IPS DF 19.7 (cell line): ENCODE data around the gene WDR82.

Experiments used
- DNase-seq: peaks from one replicate; pipeline ENCODE4 v3.0.0-alpha.2; 2013; ENCODE audit warnings: low read depth, low spot score

Gene WDR82

DNA sequence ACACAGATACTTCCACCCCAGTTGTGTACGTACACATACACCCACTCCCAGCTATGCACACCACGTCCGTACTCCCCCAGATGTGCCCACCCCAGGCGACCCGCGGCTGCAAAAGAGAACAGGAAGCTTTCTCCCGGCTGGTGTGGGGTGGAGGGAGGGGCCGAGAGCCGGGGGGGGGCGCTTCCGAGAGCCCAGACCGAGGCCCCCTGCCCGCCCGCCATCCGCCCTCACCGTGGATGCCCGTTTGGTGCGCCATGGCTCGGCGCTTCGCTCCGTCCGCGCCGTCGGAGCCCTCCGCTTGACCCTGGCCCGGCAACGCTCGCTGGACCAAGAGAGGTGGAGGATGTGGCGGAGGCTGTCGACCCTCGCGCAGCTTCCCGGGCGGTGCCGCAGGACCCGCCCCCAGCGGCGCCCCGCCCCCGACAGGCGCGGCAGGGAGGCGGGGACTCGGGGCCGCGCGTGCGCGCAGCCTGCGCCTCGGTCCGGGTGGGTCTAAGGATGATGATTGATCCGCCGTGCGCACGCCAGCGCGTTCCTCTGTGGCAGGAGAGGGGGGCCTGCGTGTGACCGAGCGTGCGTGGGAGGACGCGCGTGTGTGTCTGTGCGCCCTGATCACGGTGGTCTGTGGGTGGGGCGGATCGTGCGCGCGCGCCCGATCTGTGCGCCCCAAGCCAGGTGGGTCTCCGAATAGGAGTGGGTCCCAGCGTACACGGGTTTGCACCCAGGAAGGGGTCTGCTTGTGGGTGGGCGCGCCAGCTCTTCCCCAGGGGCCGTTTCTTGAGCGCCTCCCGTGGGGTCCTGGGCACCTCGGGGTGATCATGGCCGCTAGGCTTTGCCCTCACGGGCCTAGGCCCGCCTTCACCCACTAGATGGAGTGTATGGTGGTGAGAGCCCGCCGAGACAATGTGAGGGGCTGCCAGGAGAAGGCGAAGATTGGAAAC lies 39.4 kb downstream of the WDR82 start, which contains the start of gene TWF2:
TWF2 (minus strand) TSS at position 398 of the 941 bp plus-strand sequence; CDS start at position 256, 142 bp downstream.
- no peak for DNase-seq

DNA sequence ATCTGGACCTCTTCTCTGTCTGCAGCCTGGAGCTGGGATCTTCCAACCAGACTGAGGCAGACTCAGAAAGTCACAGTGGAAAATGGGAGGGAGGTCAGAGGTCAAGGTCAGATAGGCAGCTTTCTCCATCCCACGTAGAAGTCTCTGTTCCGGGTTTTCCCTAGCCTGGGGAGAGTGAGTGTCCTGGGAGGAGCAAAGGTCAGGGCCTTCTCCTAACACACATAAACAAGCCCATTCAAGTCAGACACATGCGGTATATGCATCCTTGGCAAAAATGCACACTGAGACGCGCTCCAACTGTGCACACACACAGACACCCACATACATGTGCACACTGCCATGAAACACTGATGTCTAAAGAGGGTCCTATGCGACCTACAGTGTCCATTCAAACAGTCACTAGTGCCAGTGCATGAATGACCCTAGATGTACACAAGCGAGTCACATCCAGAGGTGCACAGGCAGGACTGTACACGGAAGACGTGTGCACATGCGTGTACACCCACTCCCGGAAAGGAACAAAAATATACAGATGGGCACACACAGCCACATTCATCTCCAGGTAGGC lies 40.2 kb downstream of the WDR82 start:
- DNase-seq: no peak

DNA sequence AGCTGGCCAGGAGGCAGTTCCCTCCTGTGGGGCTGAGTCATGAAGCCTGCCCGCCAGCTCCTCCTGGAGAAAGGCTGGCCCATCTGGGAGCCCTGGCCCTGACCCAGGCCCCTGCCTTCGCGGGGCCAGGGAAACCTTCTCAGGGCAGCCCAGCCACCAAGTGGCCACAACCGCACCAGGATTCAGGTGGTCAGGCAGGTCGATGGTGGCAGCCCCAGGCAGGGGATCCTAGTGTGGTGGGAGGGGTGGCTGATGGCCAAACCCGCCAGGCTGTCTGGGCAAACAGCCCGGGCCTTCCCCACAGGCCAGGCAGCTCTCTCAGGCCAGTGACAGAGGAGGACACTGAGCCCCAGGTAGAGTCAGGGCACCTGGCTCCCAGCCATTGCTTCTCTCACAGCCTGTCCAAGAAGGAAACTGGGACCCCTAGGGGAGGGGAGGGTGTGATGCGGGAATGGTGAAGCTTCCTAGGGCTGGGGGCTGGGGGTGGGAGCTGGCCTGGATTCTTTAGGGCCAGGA lies 40.7 kb downstream of the WDR82 start:
- DNase-seq: no peak

DNA sequence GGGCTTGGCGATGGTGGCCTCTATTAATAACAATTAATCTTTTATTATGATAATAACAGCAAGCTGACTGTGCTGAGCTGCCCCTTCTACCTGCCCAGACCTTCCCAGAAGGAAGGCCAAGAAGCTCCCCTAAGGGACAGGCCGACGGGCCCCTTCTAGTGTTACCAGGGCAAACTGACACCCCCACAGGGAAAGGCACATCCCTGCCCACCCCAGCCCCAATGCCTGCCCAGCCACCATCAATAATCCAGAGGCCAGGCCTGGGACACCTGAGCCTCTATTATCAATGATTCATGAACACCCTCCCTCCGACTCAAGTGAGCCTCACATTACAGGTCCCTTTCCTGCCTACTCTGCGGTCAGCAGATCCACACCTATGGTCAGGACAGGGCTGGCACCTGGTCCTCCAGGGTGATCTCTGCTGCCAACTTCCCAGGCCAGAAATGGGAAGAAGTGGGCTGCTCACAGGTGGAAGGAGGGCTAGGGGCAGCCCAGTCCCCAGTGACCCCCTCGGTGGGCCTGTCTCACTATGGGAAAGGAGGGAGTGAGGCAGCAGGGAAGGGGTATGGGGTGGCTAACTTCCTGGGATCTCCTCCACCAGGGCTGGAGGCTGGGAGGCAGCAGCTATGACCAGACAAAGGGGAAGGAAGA lies 41.3 kb downstream of the WDR82 start:
- no peak for DNase-seq

DNA sequence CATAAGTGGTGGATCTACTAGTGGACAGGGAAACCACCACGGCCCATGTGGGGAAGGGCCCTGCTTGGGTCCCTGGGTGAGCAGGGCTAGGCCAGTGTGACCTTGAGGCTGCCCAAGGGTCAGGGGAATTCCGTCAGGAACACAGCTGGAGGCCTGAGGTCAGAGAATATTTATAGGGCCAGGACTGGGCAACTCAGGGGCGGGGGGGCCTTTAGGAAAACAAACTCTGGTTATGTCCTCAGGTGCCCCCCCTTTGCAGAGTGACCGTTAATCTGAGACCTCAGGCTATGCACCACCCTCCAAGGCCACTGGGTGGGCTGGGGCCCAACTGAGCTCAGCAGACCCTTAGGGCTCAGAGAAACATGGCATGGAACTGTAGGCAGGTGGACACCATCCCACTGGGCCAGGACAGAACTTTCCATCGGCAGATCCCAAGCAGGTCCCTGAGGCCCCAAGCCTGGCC lies 42.0 kb downstream of the WDR82 start:
- no peak for DNase-seq

DNA sequence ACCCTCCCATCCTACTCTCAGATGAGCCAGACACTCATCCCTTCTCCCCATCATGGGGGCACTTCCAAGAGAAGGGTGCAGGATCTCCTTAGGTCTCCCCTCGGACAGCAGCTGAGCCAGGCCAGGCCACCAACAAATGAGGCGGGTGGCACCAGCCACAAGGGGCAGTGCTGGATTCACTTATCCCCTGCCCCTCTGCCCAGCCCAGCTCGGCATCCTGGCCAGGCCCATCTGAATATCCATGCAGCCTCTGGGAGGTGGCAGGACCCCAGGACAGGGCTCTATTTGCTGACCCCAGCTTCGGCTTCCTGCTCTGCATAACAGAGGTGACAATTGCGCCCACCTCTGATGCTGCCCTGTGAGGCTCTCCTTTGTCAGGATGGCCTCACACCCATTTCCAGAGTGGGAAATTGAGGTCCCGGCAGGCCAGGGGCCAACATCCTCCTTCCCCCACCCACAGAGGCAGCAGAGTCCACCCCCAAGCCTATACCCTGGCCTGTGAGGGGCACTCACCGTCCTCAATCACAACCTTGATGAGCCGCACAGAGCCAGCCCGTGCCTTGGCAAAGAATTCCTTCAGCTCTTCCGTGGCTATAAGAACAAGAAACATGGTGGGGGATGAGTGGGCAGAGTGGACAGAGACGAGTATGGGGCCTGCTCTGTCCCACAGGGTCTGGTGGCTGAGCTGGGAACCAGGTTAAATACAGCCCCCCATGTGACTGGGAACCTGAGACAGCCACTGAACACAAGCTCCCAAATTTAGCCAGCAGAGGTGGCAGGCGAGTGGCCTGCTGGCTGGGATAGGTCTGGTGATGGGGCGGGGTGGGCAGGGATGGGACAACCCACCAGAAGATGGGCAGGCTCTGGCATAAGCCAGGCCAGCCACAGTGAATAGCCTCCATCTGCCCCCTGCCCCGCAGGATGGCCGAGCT lies 43.7 kb downstream of the WDR82 start:
- no peak for DNase-seq

DNA sequence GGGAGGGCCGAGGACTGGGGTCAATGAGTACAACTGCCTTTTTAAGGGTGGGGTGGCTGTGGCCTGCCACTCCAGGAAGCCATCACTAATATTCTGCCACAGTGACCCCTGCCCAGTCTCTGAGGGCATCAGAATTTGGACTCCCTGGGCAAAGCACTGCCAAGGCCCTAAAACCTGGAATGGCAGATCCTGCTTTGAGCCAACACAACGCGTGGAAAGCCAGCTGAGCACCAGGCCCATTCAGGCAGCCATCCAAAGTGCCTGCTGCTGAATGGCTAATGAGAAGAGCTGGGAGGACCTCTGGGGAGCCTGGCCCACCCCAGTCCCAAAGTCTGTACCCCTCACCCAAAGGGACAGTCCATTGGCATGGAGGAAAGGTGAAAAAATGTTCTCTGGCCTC lies 44.5 kb downstream of the WDR82 start:
- DNase-seq: no peak

DNA sequence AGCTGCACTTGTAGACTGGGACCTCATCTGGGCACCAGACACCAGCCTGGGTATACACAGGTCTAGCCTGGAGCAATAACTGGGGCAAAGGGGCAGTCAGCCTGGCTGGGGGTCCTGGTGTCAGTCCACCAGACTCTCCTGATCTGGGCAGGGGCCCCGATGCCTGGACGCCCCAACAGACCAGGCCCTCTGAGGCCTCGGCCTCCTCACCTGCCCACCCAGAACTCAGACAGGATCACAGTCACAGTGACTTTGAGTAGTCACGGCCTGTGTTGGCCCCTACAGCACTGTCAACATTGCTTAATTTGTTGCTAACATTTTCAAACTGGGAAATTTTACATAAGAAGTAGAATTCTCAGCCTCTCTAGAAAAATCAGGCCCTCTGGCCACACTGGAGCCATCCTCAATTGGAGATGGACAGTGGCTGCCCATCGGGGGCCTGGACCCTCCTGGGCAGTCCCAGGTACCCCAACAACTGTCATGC lies 45.3 kb downstream of the WDR82 start:
- DNase-seq: no peak

DNA sequence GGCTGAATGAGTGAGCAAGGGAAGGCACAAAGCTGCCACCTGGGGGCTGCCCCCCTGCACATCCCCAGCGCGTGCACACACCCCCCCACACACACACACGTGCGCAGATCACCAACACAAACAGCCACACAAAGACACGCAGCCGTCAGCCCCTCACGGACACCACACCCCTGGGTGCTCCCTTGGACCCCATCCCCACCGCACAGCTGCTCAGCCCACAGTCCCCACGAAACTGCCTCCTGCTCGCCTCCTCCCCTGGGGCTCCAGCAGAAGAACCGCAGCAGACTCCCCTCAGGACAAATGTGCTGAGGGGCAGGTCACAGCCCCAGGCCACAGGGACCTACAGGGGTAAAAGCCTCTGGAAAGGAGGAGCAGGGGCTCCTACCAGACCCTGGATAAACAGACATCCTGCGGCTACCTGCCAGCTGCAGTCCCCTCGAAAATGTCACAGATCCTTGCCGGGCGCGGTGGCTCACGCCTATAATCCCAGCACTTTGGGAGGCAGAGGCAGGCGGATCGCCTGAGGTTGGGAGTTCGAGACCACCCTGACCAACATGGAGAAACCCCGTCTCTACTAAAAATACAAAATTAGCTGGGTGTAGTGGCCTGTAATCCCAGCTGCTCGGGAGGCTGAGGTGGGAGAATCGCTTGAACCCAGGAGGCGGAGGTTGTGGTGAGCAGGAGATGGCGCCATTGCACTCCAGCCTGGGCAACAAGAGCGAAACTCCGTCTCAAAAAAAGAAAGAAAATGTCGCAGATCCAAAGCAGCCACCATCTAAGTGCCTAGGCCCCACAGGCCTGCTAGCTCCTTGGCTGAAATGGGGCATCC lies 46.0 kb downstream of the WDR82 start:
- DNase-seq: no peak

DNA sequence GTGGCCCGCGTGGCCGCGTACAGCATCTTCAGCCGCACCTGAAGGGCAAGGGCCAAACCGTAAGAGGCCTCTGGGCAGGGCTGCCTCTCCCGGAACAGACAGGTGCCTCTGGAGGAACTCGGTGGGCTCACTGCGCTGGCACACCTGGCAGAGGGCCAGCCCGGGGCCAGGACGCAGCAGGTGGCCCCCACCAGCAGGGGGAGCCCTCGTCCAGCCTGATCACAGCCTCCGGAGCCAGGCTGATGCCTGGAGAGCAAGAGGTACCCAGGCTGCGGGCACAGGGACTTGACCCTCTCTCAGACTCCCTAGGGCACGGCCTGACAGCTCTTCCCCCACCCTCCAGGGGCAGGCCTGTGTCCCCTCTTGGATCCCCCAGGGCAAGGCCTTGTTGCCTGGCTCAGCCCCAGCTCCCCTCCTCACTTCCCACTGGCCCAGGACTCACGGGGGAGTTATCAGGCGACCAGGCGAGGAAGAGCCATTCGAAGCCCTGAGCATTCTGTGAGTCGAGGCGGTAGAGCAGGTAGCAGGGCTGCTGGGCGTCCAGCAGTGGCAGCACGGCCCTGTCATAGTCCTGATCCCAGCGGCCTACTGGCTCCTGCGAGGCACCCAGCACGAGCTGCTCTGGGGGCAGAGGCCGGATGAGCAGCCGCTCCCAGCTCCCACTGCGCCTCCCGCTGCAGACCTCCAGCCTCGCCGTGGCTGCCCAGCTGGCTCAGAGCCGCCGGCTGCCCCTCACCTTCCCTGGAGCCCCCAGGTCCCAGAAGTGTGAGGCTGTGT lies 46.8 kb downstream of the WDR82 start:
- no peak for DNase-seq

DNA sequence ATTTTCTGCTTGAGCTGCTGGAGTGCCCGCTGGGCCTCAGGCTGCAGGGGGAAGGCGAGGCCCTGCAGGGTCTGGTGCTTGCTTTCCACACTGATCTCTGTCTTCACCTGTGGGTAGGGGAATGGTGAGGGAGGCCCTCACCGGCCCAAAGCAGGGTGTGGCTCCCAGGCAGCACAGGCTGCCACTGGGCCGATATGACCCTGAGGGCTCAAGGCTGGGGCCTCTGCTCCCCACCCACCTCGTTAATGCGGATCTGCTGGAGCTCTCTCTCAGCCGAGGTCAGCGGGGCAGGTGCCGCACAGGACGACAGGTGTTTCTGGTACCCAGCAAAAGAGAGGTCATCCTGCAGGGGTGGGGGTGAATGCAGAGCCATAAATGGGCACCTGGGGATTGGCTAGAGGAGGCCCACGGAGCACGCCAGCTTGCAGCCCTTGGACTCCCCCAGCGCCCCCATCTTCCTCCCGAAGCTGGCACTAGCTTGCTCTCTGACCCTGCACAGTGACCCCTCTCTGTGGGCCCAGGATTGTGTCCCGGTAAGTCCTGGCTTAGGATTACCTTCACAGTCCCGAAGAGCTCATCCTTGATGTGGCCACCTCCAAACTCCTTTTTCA lies 47.5 kb downstream of the WDR82 start:
- no peak for DNase-seq

DNA sequence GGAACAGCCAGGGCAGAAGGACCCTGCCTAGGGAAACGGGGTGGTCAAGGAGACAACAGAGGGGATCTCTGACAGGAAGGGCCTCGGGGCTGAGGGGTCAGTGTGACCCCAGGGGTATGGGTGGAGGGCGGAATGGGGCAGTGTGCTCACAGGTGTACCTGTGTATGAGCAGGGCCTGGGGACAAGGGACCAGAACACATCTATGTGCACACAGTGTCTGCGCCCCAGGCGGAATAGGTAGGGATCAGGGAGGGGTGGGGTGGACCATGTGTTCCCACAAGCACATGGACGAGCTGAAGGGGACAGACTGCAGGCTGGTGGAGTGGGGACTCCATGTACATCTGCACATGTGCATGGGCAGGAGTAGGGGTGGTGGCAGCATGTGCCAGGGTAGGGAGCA lies 48.0 kb downstream of the WDR82 start:
- no peak for DNase-seq

DNA sequence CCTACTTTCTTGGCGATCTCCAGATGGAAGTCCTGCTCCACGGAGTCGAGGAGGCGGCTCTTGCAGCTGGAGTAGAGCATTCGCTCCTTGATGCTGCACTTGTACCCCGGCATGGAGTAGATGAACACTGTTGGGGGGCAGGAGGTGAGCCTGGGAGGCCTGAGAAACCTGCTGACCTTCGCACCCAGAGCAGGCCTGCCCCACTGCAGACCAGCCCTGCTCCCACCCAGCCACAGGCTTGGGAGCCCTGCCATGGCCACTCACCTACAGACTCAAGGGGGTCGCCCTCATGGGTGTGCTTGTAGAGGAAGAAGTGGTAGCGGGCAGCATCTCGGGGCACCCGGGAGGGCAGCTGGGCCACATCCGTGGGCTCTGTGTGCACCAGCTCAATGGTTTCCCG lies 48.8 kb downstream of the WDR82 start:
- no peak for DNase-seq

DNA sequence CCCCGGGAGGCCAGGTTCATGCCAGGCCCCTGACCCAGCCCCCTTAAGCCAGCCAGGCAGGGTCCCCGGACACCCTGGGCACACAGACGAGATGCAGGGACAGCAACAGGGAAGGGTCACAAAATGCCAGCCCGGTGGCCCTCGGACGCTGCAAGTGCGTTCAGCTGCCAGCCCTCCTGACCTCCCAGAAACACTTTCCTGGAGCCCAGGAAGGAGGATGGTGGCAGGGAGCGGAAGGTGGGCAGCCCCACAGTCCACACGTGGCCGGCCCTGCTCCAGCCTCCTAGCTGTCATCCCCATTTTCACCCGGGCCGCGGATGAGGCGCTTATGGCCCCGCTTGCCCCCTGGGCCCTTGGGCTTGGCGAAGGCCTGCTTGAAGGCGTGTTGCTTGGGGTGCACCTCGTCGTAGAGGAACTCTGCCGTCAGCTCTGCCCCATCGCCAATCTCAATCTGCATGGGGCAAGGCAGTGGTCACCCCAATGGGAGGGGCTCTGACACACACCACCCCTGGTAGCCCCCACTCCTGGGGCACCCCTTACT lies 49.6 kb downstream of the WDR82 start:
- DNase-seq: no peak

DNA sequence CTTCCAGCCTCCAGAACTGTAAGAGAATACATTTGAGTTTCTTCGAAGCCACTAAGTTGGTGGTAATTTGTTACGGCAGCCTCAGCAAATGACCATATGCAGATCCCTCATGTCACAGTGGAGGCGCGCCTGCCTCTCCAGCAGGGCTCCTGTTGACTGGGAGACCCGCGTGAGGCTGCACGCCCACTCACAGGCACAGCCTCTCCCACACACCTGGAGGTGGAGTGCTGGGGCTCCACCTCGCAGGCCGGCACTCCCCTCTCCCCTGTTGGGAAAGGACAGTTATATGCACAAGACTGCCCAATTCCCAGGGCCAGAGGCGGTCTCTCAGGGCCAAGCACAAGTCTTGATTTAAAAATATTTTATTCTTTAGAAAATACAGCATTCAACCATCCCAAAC lies 50.2 kb downstream of the WDR82 start:
- DNase-seq: no peak

DNA sequence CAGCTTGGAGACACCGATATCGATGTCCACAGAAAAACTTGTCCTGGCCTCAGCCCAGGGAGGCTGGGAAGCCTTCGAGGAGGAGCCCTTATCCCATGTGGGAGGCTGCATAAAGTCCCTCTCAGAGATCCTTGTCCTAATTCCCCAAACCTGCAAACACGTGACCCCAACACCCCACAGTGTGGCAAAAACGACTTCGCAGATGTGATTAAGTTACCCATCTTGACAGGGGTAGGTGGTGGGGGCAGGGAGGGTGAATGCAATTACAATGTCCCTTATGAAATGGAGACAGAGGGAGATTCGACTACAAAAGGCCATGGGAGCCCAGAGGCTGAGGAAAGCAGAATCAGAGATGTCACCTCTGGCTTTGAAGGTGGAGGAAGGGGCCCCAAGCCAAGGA lies 50.7 kb downstream of the WDR82 start:
- no peak for DNase-seq

DNA sequence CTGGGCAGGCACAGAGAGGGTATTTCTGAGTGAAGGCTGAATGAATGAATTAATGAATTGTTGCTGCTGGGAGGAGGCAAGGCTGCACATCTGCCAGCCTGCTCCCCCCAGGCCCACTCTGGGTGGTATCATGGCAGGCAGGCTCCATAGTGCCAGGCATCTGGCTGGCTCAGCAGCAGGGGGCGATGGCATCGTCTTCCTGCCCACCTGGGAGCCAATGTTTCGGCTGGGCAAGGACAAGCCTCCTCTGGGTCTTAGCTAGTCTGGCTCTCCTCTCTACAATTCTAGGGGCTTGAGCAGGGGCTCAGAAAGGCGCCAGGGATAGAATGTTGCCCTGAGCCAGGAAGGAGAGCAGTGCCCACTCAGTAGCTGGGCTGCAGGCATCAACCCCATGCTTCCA lies 51.3 kb downstream of the WDR82 start:
- no peak for DNase-seq

DNA sequence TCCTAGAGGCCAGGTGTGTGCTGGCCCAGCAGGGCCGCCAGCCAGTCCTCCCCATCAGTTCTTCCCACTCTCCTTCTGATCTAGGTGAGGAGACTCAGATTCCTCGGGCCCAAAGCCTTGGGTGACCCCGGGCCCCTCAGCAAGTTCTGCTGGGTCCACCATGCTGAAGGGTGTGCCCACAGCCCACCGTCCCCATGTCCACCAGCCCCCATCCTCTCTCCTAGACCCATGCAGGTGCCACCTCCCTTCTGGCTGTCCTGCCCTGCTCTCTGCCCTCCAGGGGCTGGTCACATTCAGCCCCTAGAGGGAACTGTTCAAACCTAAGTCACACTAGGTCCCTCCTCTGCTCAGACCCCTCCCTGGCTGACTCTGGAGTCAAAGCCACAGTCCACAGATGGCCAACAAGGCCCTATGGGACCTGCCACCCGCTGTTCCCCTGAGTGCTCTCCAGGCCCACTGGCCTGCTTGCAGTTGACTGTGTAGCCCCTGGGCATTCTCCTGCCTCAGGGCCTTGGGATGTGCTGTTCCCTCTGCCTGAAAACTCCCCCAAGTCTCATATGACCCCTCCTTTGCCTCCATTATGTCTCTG lies 52.1 kb downstream of the WDR82 start:
- no peak for DNase-seq
